ENCODE data around the gene TRAPPC3L.
A peak's percentile ranks its signal among the peaks of the same experiment; 100 is the strongest.

Gene TRAPPC3L

GRCh38 chr6:116447496-116448011 lies 97.9 kb downstream of the TRAPPC3L start:
- ChIA-PET POLR2A (no interaction called here), CTCF (interaction anchor here (0.9 to 4.4 kb wide), 4 partner anchors 68 to 179 kb away, joined by 3 to 18 read pairs (median 4); no protein-coding TSS in a partner anchor)
- Histone ChIP-seq H3K27me3 (replicated peaks in 2 of 5; ENCODE audit: control insufficient read depth in 4 of 5, insufficient read depth in 5 of 5, low read length in 4 of 5) (no peaks in the 10 kb centered on the region), H3K4me1 (ENCODE audit: control extremely low read depth in 1 of 4, control insufficient read depth in 4 of 4, insufficient read depth in 4 of 4, low read length in 3 of 4) (peaks cover 30 to 73% (median 43%) of the 10 kb centered on the region in 4 experiments), H3K27ac (ENCODE audit: insufficient read depth in 1 of 2, low read depth in 1 of 2, low read length in 2 of 2, poor library complexity in 1 of 2, severe bottlenecking in 2 of 2) (no peak overlapping the region), H3K4me3 (ENCODE audit: control insufficient read depth in 1 of 7, extremely low read depth in 1 of 7, insufficient read depth in 4 of 7, low read depth in 2 of 7, low read length in 6 of 7) (no peak overlapping the region), H3K36me3 (ENCODE audit: control insufficient read depth in 4 of 4, insufficient read depth in 4 of 4, low read length in 3 of 4) (no peaks in the 10 kb centered on the region), H3K9me3 (ENCODE audit: control extremely low read depth in 1 of 5, control insufficient read depth in 4 of 5, insufficient read depth in 2 of 5, low read depth in 1 of 5, low read length in 4 of 5) (no peaks in the 10 kb centered on the region)
- 0% methylated on average over 2 of the region's 2 CpGs for WGBS (ENCODE audit: insufficient coverage)
- DNase-seq: peak in 2 of 3 donors; percentile 71 to 75

GRCh38 chr6:116447052-116447451 lies 98.4 kb downstream of the TRAPPC3L start:
- no CpG with 5 or more reads among the region's 3 CpGs for WGBS (ENCODE audit: insufficient coverage)
- POLR2A ChIA-PET: no interaction called here
- Histone ChIP-seq H3K4me1 (ENCODE audit: control extremely low read depth in 1 of 4, control insufficient read depth in 4 of 4, insufficient read depth in 4 of 4, low read length in 3 of 4) (peaks cover 30 to 71% (median 43%) of the 10 kb centered on the region in 4 experiments), H3K27ac (ENCODE audit: insufficient read depth in 1 of 2, low read depth in 1 of 2, low read length in 2 of 2, poor library complexity in 1 of 2, severe bottlenecking in 2 of 2) (no peak overlapping the region), H3K36me3 (ENCODE audit: control insufficient read depth in 4 of 4, insufficient read depth in 4 of 4, low read length in 3 of 4) (no peaks in the 10 kb centered on the region), H3K9me3 (ENCODE audit: control extremely low read depth in 1 of 5, control insufficient read depth in 4 of 5, insufficient read depth in 2 of 5, low read depth in 1 of 5, low read length in 4 of 5) (no peaks in the 10 kb centered on the region), H3K4me3 (ENCODE audit: control insufficient read depth in 1 of 7, extremely low read depth in 1 of 7, insufficient read depth in 4 of 7, low read depth in 2 of 7, low read length in 6 of 7) (peak overlapping the region in 1 of 7 experiments; percentile 0), H3K27me3 (replicated peaks in 2 of 5; ENCODE audit: control insufficient read depth in 4 of 5, insufficient read depth in 5 of 5, low read length in 4 of 5) (no peaks in the 10 kb centered on the region)
- DNase-seq: no peak
- CTCF ChIA-PET: interaction anchor here (0.9 to 4.4 kb wide), 10 partner anchors 10 to 179 kb away, joined by 3 to 30 read pairs (median 6); no protein-coding TSS in a partner anchor

GRCh38 chr6:116446399-116446798 lies 99.1 kb downstream of the TRAPPC3L start:
- ChIA-PET CTCF (interaction anchor here (0.7 to 4.4 kb wide), 10 partner anchors 9 to 178 kb away, joined by 3 to 30 read pairs (median 6); no protein-coding TSS in a partner anchor), POLR2A (no interaction called here)
- no peak overlapping the region for H3K27ac ChIP-seq (ENCODE audit: insufficient read depth in 1 of 2, low read depth in 1 of 2, low read length in 2 of 2, poor library complexity in 1 of 2, severe bottlenecking in 2 of 2)
- H3K9me3 ChIP-seq (ENCODE audit: control extremely low read depth in 1 of 5, control insufficient read depth in 4 of 5, insufficient read depth in 2 of 5, low read depth in 1 of 5, low read length in 4 of 5): no peaks in the 10 kb centered on the region
- no peaks in the 10 kb centered on the region for H3K27me3 ChIP-seq (replicated peaks in 2 of 5; ENCODE audit: control insufficient read depth in 4 of 5, insufficient read depth in 5 of 5, low read length in 4 of 5)
- no peak overlapping the region for H3K4me3 ChIP-seq (ENCODE audit: control insufficient read depth in 1 of 7, extremely low read depth in 1 of 7, insufficient read depth in 4 of 7, low read depth in 2 of 7, low read length in 6 of 7)
- peak in 2 of 3 donors; percentile 78 to 88 for DNase-seq
- no peaks in the 10 kb centered on the region for H3K36me3 ChIP-seq (ENCODE audit: control insufficient read depth in 4 of 4, insufficient read depth in 4 of 4, low read length in 3 of 4)
- H3K4me1 ChIP-seq (ENCODE audit: control extremely low read depth in 1 of 4, control insufficient read depth in 4 of 4, insufficient read depth in 4 of 4, low read length in 3 of 4): peaks cover 24 to 64% (median 37%) of the 10 kb centered on the region in 4 experiments
- no CpG with 5 or more reads among the region's 1 CpG for WGBS (ENCODE audit: insufficient coverage)

DNA sequence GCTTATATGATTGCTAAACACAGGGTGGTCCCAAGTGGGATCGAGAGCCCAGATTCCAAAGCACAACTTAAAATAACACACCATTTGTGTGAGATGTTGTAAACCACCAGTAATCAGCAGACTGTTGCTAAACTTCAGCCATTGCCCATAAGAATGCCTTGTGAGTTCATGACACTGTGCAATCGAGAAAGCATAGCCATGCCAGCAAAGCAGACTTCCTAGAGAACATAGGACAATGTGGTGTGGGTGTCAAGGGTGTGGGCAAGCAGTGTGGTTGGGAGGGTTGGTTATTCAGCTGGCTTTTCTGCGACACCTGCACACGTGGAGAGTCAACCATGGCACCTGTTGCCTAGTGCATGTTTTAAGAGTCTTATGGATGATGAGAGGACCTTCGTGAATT lies 100.4 kb downstream of the TRAPPC3L start:
- H3K4me1 ChIP-seq (ENCODE audit: control extremely low read depth in 1 of 4, control insufficient read depth in 4 of 4, insufficient read depth in 4 of 4, low read length in 3 of 4): peaks cover 11 to 52% (median 26%) of the 10 kb centered on the region in 4 experiments
- H3K4me3 ChIP-seq (ENCODE audit: control insufficient read depth in 1 of 7, extremely low read depth in 1 of 7, insufficient read depth in 4 of 7, low read depth in 2 of 7, low read length in 6 of 7): no peak overlapping the region
- H3K36me3 ChIP-seq (ENCODE audit: control insufficient read depth in 4 of 4, insufficient read depth in 4 of 4, low read length in 3 of 4): no peaks in the 10 kb centered on the region
- no peak for DNase-seq
- 95% methylated on average over 4 of the region's 5 CpGs for WGBS (ENCODE audit: insufficient coverage)
- ChIA-PET POLR2A (interaction anchor here (1.0 kb wide), 1 partner anchor 85 kb away, joined by 3 read pairs; no protein-coding TSS in a partner anchor), CTCF (interaction anchor here (0.8 to 4.4 kb wide), 19 partner anchors 9 to 177 kb away, joined by 3 to 30 read pairs (median 4); no protein-coding TSS in a partner anchor)
- H3K27ac ChIP-seq (ENCODE audit: insufficient read depth in 1 of 2, low read depth in 1 of 2, low read length in 2 of 2, poor library complexity in 1 of 2, severe bottlenecking in 2 of 2): no peak overlapping the region
- no peaks in the 10 kb centered on the region for H3K9me3 ChIP-seq (ENCODE audit: control extremely low read depth in 1 of 5, control insufficient read depth in 4 of 5, insufficient read depth in 2 of 5, low read depth in 1 of 5, low read length in 4 of 5)
- no peaks in the 10 kb centered on the region for H3K27me3 ChIP-seq (replicated peaks in 2 of 5; ENCODE audit: control insufficient read depth in 4 of 5, insufficient read depth in 5 of 5, low read length in 4 of 5)
